Activated CD4-positive, CD25-positive, alpha-beta regulatory T cell treated with anti-CD3 and anti-CD28 coated beads, Interleukin-2, amount 50 U/mL, for 16 hours (primary cell): Measurements from ENCODE around the gene GOPC.

Experiments used
- DNase-seq: peaks from one replicate; pipeline ENCODE4 v3.0.0-alpha.2; 2020; ENCODE audit warnings: low read depth, low spot score

The GOPC gene

GRCh38 chr6:117514655-117515054 is 87.7 kb downstream of the GOPC start:
- DNase-seq = no peak

- DNase-seq = no peak
These were observed 88.4 kb downstream of the GOPC start for GRCh38 chr6:117513778-117514365.

- no peak for DNase-seq
These were observed 89.2 kb downstream of the GOPC start for GRCh38 chr6:117512987-117513573.

GRCh38 chr6:117512056-117512828 is 90.1 kb downstream of the GOPC start:
- DNase-seq = no peak
